BLaER1 (cell line): ENCODE data around the gene BCL2L15.
A peak's percentile ranks its signal among the peaks of the same experiment; 100 is the strongest.

ENCODE experiments used
- H3K27ac ChIP-seq: shearing (Covaris generic); formaldehyde crosslinking; 2 replicates; pipeline ENCODE4 v1.8.1; 2022
- H3K27me3 ChIP-seq: shearing (Covaris generic); formaldehyde crosslinking; 2 replicates; pipeline ENCODE4 v1.8.1; 2022
- H3K36me3 ChIP-seq: shearing (Covaris generic); formaldehyde crosslinking; 2 replicates; pipeline ENCODE4 v1.8.1; 2022
- H3K4me1 ChIP-seq: shearing (Covaris generic); formaldehyde crosslinking; 2 replicates; pipeline ENCODE4 v1.8.1; 2022
- H3K4me2 ChIP-seq: shearing (Covaris generic); formaldehyde crosslinking; 2 replicates; pipeline ENCODE4 v1.8.1; 2022
- H3K4me3 ChIP-seq: shearing (Covaris generic); formaldehyde crosslinking; 2 replicates; pipeline ENCODE4 v1.8.1; 2022
- H3K9ac ChIP-seq: shearing (Covaris generic); formaldehyde crosslinking; 2 replicates; pipeline ENCODE4 v1.8.1; 2022
- H3K9me3 ChIP-seq: shearing (Covaris generic); formaldehyde crosslinking; 2 replicates; pipeline ENCODE4 v1.8.1; 2022
- H4K20me1 ChIP-seq: shearing (Covaris generic); formaldehyde crosslinking; 2 replicates; pipeline ENCODE4 v1.8.1; 2022
- Cebpa-rat ChIP-seq: shearing (Covaris generic); IDR thresholded peaks from 2 replicates; pipeline ENCODE4 v1.8.1; 2022

The BCL2L15 gene

GRCh38 chr1:113928941-113929749 is 41.8 kb upstream of the BCL2L15 start, which contains the start of gene HIPK1:
HIPK1 (plus strand) TSS chr1:113929324.
- Histone ChIP-seq H3K36me3 (no peaks in the 10 kb centered on the region), H3K9me3 (no peaks in the 10 kb centered on the region), H3K9ac (peak within 1 kb of the TSS; percentile 89), H3K4me1 (peaks cover 53% of the 10 kb centered on the region), H3K4me3 (peak within 1 kb of the TSS; percentile 96), H3K27ac (peak within 1 kb of the TSS; percentile 91), H4K20me1 (peaks cover 44% of the 10 kb centered on the region), H3K27me3 (no peaks in the 10 kb centered on the region), H3K4me2 (peak within 1 kb of the TSS; percentile 93)
- no peak for TF ChIP-seq Cebpa-rat

- Histone ChIP-seq H3K9me3 (no peaks in the 10 kb centered on the region), H3K27me3 (no peaks in the 10 kb centered on the region), H3K27ac (peak overlapping the region; percentile 91), H3K4me3 (peak overlapping the region; percentile 96), H4K20me1 (peaks cover 36% of the 10 kb centered on the region), H3K4me2 (peak overlapping the region; percentile 93), H3K36me3 (no peaks in the 10 kb centered on the region), H3K9ac (peak overlapping the region; percentile 89), H3K4me1 (peaks cover 47% of the 10 kb centered on the region)
- TF ChIP-seq Cebpa-rat, result no peak
These were observed 41.0 kb upstream of the BCL2L15 start for GRCh38 chr1:113928187-113928930.

DNA sequence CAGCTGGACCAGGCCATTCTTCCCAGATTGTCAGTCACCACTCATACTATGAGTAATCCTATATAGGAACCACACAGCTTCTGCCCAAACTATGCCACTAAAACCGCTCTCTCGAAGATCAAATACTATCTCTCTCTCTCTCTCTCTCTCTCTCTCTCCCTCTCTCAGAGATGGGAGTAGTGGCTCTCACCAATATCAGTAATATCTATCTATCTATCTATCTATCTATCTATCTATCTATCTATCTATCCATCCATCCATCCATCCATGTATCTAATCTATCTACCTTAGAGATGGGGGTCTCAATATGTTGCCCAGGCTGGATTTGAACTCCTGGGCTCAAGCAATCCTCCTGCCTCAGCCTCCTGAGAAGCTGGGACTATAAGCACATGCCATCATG is 37.1 kb upstream of the BCL2L15 start:
- no peak for TF ChIP-seq Cebpa-rat
- H4K20me1 ChIP-seq, result no peaks in the 10 kb centered on the region

DNA sequence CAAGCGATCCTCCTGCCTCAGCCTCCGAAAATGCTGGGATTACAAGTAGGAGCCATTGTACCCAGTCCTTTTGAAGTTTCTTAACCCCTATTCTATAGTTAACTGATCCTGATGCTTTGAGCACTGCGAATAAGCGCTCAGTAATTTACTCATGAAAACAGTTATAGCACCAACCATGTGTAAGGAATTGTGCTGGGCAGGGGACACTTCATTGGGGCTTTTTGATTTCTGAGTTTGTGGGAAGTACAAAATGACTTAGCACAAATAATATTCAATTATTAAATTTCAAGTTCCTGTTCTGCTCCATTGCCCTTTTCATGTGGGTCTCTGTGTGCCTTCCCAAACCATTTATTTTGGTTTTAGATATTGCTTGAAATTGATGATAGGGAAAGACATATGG is 35.6 kb upstream of the BCL2L15 start:
- H4K20me1 ChIP-seq, result no peaks in the 10 kb centered on the region
- H3K4me3 ChIP-seq, result no peak overlapping the region
- peaks cover 10% of the 10 kb centered on the region for H3K4me1 ChIP-seq
- H3K36me3 ChIP-seq, result no peaks in the 10 kb centered on the region
- H3K27me3 ChIP-seq, result no peaks in the 10 kb centered on the region; the same call in 1 of the 2 replicates
- H3K27ac ChIP-seq, result no peak overlapping the region
- H3K9ac ChIP-seq, result no peak overlapping the region
- H3K9me3 ChIP-seq, result no peaks in the 10 kb centered on the region
- H3K4me2 ChIP-seq, result no peak overlapping the region
- no peak for TF ChIP-seq Cebpa-rat

More for the DNA sequence above, 37.1 kb upstream of the BCL2L15 start:
- Histone ChIP-seq H3K9ac (no peak overlapping the region), H3K36me3 (no peaks in the 10 kb centered on the region), H3K27ac (no peak overlapping the region), H3K9me3 (no peaks in the 10 kb centered on the region), H3K4me2 (no peak overlapping the region), H3K4me3 (no peak overlapping the region), H3K27me3 (no peaks in the 10 kb centered on the region), H3K4me1 (peaks cover 18% of the 10 kb centered on the region)

GRCh38 chr1:113918243-113918642 is 30.9 kb upstream of the BCL2L15 start:
- Histone ChIP-seq H3K9me3 (no peaks in the 10 kb centered on the region), H3K27me3 (no peaks in the 10 kb centered on the region; the same call in 1 of the 2 replicates), H3K36me3 (peaks cover 13% of the 10 kb centered on the region; the same call in 1 of the 2 replicates), H4K20me1 (no peaks in the 10 kb centered on the region), H3K9ac (no peak overlapping the region), H3K4me3 (no peak overlapping the region), H3K27ac (no peak overlapping the region), H3K4me2 (no peak overlapping the region), H3K4me1 (no peaks in the 10 kb centered on the region)
- TF ChIP-seq Cebpa-rat, result no peak

- peaks cover 20% of the 10 kb centered on the region for H3K36me3 ChIP-seq
- TF ChIP-seq Cebpa-rat, result no peak
- H3K4me2 ChIP-seq, result no peak overlapping the region
- H4K20me1 ChIP-seq, result no peaks in the 10 kb centered on the region
- no peak overlapping the region for H3K4me3 ChIP-seq
- no peaks in the 10 kb centered on the region; the same call in 1 of the 2 replicates for H3K27me3 ChIP-seq
- no peaks in the 10 kb centered on the region for H3K4me1 ChIP-seq
- H3K27ac ChIP-seq, result no peak overlapping the region
- H3K9ac ChIP-seq, result no peak overlapping the region
- H3K9me3 ChIP-seq, result no peaks in the 10 kb centered on the region
These were observed 30.2 kb upstream of the BCL2L15 start for GRCh38 chr1:113917400-113918082.

DNA sequence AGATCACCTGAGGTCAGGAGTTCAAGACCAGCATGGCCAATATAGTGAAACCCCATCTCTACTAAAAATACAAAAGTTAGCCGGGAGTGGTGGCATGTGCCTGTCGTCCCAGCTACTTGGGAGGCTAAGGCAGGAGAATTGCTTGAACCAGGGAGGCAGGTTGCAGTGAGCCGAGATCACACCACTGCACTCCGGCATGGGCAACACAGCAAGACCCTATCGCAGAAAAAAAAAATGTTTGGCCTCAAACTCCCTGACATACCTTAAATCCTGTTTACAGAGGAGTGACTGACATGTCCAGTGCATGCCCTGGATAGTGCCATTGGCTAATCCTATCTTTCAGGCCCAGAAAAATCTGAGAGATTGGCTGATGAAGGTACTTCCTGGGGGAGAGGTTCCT is 29.6 kb upstream of the BCL2L15 start:
- H3K4me1 ChIP-seq, result no peaks in the 10 kb centered on the region
- H3K4me2 ChIP-seq, result no peak overlapping the region
- H3K9ac ChIP-seq, result no peak overlapping the region
- no peak for TF ChIP-seq Cebpa-rat
- H3K27me3 ChIP-seq, result no peaks in the 10 kb centered on the region; the same call in 1 of the 2 replicates
- H3K4me3 ChIP-seq, result no peak overlapping the region
- H3K36me3 ChIP-seq, result peaks cover 25% of the 10 kb centered on the region
- H3K9me3 ChIP-seq, result no peaks in the 10 kb centered on the region
- H3K27ac ChIP-seq, result no peak overlapping the region
- no peaks in the 10 kb centered on the region for H4K20me1 ChIP-seq

DNA sequence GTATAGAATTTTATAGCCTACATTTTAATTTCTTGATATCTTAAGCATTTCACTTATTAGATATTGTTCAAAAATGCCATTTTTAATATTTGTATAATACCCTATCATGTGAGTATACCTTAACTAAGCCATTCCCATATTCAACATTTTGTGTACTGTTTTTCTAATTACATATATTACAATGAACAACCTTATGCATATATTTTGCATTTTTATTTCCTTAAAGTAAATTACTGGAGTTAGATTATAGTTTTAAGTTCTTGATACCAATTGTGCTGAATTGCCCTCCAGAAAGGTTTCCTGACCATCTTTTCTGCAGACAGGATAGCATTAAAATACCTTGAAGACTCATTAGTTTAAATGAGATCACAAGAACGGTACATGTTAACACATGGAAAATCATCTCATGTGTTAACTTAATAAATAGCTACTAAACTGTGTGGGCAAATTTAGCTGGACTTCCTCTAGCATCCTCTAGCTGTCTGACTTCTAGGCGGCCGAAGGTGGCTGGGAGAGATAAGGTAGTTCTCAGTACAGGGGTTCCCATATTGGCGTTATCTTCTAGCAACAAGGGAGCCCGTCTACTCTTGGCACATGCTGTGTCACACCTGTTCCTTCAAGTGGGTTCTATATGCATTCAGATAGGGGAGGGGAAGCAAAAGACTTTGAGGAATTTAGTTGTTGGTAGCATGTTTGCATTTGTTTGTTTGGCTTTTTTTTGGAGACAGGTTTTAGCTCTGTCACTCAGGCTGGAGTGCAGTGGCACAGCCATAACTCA is 26.7 kb upstream of the BCL2L15 start:
- Histone ChIP-seq H3K4me3 (no peak overlapping the region), H3K9me3 (no peaks in the 10 kb centered on the region), H3K9ac (no peak overlapping the region), H3K27ac (no peak overlapping the region), H3K4me2 (no peak overlapping the region), H3K4me1 (no peaks in the 10 kb centered on the region), H3K36me3 (peaks cover 51% of the 10 kb centered on the region), H3K27me3 (no peaks in the 10 kb centered on the region; the same call in 1 of the 2 replicates), H4K20me1 (no peaks in the 10 kb centered on the region)
- TF ChIP-seq Cebpa-rat, result no peak

GRCh38 chr1:113913312-113913668 is 25.9 kb upstream of the BCL2L15 start:
- Histone ChIP-seq H3K4me3 (no peak overlapping the region), H3K36me3 (peaks cover 59% of the 10 kb centered on the region), H3K9ac (no peak overlapping the region), H4K20me1 (no peaks in the 10 kb centered on the region), H3K4me2 (no peak overlapping the region), H3K27ac (no peak overlapping the region), H3K4me1 (0 out of 2 replicates have a peak, but pooled peaks cover 2% of the 10 kb centered on the region), H3K9me3 (no peaks in the 10 kb centered on the region), H3K27me3 (no peaks in the 10 kb centered on the region; the same call in 1 of the 2 replicates)
- TF ChIP-seq Cebpa-rat, result no peak
